Activated CD8-positive, alpha-beta memory T cell treated with anti-CD3 and anti-CD28 coated beads, Interleukin-2, amount 50 U/mL, for 24 hours (primary cell): ENCODE results near the gene GPR84.
"Not testable (repeated sequence)": the region's sequence is repeated elsewhere in the genome, so short reads cannot be mapped to it uniquely, and the experiment has no call there.

Experiments used
- DNase-seq: peaks from one replicate; pipeline ENCODE4 v3.0.0-alpha.2; 2020; ENCODE audit errors: extremely low read depth

Gene GPR84

DNA sequence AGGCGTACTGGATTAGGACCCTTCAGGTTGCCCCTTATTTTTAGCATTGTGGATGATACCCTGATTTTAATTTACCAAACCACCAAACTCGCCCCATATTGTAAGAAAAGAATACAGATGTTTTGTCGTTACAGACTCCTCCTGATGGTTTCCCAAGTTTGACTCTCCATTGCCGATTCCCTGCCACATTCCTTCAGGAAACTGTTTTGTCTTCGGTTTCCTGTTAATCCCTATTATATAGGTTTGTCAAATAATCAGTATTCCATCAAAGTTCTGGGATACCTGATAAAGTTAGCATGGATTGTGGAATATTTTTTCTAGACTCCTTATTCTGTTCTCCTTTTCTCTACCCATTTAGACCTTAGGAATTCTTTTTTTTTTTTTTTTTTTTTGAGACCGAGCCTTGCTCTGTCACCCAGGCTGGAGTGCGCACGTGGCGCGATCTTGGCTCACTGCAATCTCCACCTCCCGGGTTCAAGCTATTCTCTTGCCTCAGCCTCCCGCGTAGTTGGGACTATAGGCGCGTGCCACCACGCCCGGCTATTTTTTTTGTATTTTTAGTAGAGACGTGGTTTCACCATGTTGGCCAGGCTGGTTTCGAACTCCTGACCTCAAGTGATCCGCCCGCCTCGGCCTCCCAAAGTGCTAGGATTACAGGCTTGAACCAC, 38.7 kb downstream of the GPR84 start:
- DNase-seq: not testable (repeated sequence)

DNA sequence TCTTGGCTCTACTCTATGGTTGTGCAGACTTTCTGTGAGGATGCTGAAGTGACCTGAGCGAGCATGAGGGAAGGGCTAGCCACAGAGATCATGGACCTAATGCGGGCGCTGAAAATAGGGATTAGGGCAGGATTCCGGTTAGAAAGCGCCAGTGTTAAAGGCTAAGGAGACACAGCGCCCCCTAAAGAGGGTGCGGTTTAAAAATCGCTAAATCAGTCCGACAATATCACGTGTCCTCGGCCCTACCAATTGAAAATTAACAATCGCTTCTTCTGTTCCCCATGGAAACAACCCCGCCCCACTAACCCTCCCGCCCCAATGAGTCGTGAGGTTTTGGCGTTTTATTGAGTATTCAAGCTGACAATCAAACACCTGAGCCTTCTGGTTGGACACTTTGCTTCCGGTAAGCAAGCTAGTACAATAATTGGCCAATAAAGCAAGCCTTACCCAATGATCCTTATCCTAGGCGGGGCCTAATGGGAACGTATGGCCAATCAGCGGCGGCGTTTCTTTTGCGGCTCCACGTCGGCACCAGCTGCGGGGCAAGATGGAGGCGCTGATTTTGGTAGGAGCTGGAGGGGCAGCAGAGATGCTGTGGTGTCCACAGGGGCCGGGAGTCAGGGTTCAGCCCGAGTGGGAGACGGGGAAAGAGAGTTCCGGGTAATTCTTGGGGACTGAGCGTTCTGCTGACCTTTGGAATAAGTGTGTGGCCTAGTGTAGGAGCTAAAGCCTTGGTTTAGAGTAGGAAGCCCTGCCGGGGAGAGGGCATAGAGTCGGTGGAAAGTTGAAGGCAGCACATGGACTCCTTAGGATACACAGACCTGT, 39.5 kb downstream of the GPR84 start, which contains the start of gene COPZ1:
COPZ1 (plus strand) TSS at position 515 of the 825 bp plus-strand sequence; CDS start at position 548, 33 bp downstream.
- peak; percentile 92 for DNase-seq

DNA sequence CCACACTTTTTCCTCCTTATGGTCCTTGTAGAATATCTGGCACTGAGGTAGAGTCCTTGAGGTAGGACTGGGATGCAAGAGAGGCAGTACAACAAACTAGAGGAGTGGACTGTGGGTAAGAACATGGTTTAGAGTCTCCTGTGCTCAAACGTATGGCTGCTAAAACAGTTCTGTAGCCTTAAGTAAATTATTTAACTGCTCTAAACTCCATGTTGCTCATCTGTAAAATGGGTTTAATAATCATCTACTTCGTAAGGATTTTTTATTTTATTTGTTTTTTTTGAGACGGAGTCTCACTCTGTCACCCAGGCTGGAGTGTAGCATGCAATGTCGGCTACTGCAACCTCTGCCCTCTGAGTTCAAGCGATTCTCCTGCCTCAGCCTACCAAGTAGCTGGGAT, 42.9 kb downstream of the GPR84 start:
- DNase-seq: no peak
